ENCODE measurements around the gene ZNF862. TPM values are rescaled to one million over a fixed set of nuclear protein-coding genes. Genes with fewer than 3 reads are reported as not detected.

Gene ZNF862
- total and polyA plus RNA-seq, 10 of the 15 experiments (the other 5 are each of a cell fraction or from before 2014, with no cell fraction given) = 0.49 to 7.7 (median 3.5) TPM

DNA sequence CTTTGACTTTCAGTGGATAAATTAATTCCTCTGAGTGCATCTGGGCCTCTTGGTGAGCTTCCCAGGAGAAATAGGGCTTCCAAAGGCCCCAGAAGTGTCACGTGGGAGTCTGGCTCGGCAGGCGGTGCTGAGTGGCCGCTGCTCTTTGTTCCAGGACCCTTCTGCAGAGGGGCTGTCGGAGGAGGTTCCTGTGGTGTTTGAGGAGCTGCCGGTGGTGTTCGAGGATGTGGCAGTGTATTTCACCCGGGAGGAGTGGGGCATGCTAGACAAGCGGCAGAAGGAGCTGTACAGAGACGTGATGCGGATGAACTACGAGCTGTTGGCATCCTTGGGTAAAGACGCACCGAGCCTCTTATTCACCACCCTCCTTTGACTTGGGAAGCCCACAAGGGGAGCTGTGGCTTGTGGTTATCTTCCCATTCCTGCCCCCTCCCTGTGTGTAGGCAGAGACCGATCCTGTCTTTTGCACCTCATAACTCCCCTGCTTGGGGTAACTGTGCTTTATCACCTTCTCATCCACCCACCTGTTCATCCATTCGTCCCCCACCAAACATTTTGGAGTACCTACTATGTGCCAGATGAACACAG is 11.9 kb downstream of the ZNF862 start (continued):
- TF ChIP-seq TAF1 (IDR thresholded peaks at IDR 0.05; ENCODE audit: borderline replicate concordance, low read depth, low read length) (no peak), CHD2 (IDR thresholded peaks at IDR 0.05; ENCODE audit: borderline replicate concordance, low read depth, low read length) (no peak), RCOR1 (conservative IDR thresholded peaks at IDR 0.05; ENCODE audit: low read depth, low read length) (no peak), NFYA (IDR thresholded peaks at IDR 0.05; ENCODE audit: borderline replicate concordance, low read depth, low read length) (no peak)
- TF ChIP-seq, protein P1, sequence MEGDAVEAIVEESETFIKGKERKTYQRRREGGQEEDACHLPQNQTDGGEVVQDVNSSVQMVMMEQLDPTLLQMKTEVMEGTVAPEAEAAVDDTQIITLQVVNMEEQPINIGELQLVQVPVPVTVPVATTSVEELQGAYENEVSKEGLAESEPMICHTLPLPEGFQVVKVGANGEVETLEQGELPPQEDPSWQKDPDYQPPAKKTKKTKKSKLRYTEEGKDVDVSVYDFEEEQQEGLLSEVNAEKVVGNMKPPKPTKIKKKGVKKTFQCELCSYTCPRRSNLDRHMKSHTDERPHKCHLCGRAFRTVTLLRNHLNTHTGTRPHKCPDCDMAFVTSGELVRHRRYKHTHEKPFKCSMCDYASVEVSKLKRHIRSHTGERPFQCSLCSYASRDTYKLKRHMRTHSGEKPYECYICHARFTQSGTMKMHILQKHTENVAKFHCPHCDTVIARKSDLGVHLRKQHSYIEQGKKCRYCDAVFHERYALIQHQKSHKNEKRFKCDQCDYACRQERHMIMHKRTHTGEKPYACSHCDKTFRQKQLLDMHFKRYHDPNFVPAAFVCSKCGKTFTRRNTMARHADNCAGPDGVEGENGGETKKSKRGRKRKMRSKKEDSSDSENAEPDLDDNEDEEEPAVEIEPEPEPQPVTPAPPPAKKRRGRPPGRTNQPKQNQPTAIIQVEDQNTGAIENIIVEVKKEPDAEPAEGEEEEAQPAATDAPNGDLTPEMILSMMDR (IDR thresholded peaks at IDR 0.05 in 2 of 3, conservative IDR thresholded peaks at IDR 0.05 in 1 of 3; ENCODE audit: control insufficient read depth in 2 of 3, extremely low read depth in 1 of 3, insufficient read depth in 1 of 3, low read depth in 3 of 3, low read length in 3 of 3) = no peak
- TF ChIP-seq, protein P2, sequence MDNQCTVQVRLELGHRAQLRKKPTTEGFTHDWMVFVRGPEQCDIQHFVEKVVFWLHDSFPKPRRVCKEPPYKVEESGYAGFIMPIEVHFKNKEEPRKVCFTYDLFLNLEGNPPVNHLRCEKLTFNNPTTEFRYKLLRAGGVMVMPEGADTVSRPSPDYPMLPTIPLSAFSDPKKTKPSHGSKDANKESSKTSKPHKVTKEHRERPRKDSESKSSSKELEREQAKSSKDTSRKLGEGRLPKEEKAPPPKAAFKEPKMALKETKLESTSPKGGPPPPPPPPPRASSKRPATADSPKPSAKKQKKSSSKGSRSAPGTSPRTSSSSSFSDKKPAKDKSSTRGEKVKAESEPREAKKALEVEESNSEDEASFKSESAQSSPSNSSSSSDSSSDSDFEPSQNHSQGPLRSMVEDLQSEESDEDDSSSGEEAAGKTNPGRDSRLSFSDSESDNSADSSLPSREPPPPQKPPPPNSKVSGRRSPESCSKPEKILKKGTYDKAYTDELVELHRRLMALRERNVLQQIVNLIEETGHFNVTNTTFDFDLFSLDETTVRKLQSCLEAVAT (IDR thresholded peaks at IDR 0.05) = no peak
- TF ChIP-seq, protein P3, sequence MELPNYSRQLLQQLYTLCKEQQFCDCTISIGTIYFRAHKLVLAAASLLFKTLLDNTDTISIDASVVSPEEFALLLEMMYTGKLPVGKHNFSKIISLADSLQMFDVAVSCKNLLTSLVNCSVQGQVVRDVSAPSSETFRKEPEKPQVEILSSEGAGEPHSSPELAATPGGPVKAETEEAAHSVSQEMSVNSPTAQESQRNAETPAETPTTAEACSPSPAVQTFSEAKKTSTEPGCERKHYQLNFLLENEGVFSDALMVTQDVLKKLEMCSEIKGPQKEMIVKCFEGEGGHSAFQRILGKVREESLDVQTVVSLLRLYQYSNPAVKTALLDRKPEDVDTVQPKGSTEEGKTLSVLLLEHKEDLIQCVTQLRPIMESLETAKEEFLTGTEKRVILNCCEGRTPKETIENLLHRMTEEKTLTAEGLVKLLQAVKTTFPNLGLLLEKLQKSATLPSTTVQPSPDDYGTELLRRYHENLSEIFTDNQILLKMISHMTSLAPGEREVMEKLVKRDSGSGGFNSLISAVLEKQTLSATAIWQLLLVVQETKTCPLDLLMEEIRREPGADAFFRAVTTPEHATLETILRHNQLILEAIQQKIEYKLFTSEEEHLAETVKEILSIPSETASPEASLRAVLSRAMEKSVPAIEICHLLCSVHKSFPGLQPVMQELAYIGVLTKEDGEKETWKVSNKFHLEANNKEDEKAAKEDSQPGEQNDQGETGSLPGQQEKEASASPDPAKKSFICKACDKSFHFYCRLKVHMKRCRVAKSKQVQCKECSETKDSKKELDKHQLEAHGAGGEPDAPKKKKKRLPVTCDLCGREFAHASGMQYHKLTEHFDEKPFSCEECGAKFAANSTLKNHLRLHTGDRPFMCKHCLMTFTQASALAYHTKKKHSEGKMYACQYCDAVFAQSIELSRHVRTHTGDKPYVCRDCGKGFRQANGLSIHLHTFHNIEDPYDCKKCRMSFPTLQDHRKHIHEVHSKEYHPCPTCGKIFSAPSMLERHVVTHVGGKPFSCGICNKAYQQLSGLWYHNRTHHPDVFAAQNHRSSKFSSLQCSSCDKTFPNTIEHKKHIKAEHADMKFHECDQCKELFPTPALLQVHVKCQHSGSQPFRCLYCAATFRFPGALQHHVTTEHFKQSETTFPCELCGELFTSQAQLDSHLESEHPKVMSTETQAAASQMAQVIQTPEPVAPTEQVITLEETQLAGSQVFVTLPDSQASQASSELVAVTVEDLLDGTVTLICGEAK (IDR thresholded peaks at IDR 0.05; ENCODE audit: borderline replicate concordance) = no peak

Measured in GM12878 (cell line).